Ovary (tissue), 9 donors: ENCODE data around the gene INTS13. TPM values are rescaled to one million over a fixed set of nuclear protein-coding genes. Genes with fewer than 3 reads are reported as not detected.

Source experiments
- DNase-seq, 5 donors: peaks; one replicate each; pipeline ENCODE4 v3.0.0-alpha.2; 2019 to 2020
- H3K27ac ChIP-seq, 2 donors: fragments of 200-600 bp; one replicate each; pipeline versions ENCODE4 v1.5.1 to v1.8.0; 2019 to 2022
- H3K27me3 ChIP-seq: fragments of 200-600 bp; one replicate; pipeline ENCODE4 v1.8.0; 2022
- H3K36me3 ChIP-seq: fragments of 200-600 bp; sonication (generic); one replicate; pipeline ENCODE4 v1.5.1; 2019
- H3K4me1 ChIP-seq: one replicate; pipeline ENCODE4 v1.8.1; 2013; ENCODE audit warnings: mild to moderate bottlenecking, moderate library complexity; ENCODE audit not compliant: insufficient read depth
- H3K4me3 ChIP-seq: fragments of 200-600 bp; sonication (generic); one replicate; pipeline ENCODE4 v1.5.1; 2017
- H3K9me3 ChIP-seq, 2 donors: fragments of 200-600 bp in 1 of 2; sonication (generic) in 1 of 2; one replicate each; pipeline versions ENCODE4 v1.5.1 to v1.8.1; 2013 to 2019; ENCODE audit warnings: mild to moderate bottlenecking in 1 of 2, moderate library complexity in 1 of 2
- EP300 ChIP-seq: sonication (generic); formaldehyde crosslinking; IDR thresholded peaks from one replicate; pipeline ENCODE4 v1.6.1; 2017; ENCODE audit warnings: antibody characterized with exemption
- POLR2A ChIP-seq: fragments of 450-650 bp; IDR thresholded peaks from one replicate; pipeline ENCODE4 v1.6.1; 2017; ENCODE audit warnings: antibody characterized with exemption, mild to moderate bottlenecking, moderate library complexity
- WGBS, 3 donors: extraction: QIAGEN DNeasy Blood & Tissue Kit in 1 of 3; methylation state at CpG; one replicate each; pipeline versions ENCODE4 v1.1.5 to v1.1.7; 2013 to 2017; 5-methylcytosine and 5-hydroxymethylcytosine counted together
- intact Hi-C, 4 donors: fragments of 100-400 bp; cut with DNase I; formaldehyde crosslinking; loops; one replicate each; pipeline versions ENCODE4 v1.11.0 to v1.15.1; 2022 to 2023
- polyA plus RNA-seq, 2 donors: library from polyadenylated mRNA; stranded (reverse); fragments of 200-250 nt in 1 of 2; fragments of 350-450 nt in 1 of 2; fragmentation: Illumina TruSeq in 1 of 2; extraction: RNeasy Lipid Tissue Mini Kit (QIAGEN cat#74804) in 1 of 2; gene quantifications; one replicate each; pipeline ENCODE4 v1.2.3, GENCODE V29; 2013 to 2014
- total RNA-seq, 7 donors: library from RNA; depleted of rRNA in 2 of 7; stranded (reverse); fragments of >200 nt in 2 of 7; fragmentation: NEBNext Ultra II Directional in 3 of 7; extraction: Animal tissue kit (Norgen Biotek cat#: 25700) in 3 of 7; gene quantifications; one replicate each; pipeline versions ENCODE4 v1.1.0 to v1.2.4, GENCODE V29; 2016 to 2023
- TF ChIP-seq, protein P1 (sequence below), 3 donors: fragments of 450-650 bp in 2 of 3; fragments of 200-600 bp in 1 of 3; IDR thresholded peaks; one replicate each; pipeline versions ENCODE4 v1.5.1 to v1.8.0; 2016 to 2022; ENCODE audit warnings: antibody characterized with exemption in 3 of 3, mild to moderate bottlenecking in 1 of 3
- donor health status: DM: no; HTN: no; CAD: no; lungs with moderate emphysema.
- donor health status: DM: no; HTN: no; CAD: no.
- donor health status: Bipolar disorder and iron deficiency.
- donor health status: DM: yes; HTN: yes; CAD: no.
- donor health status: DM: no; HTN: no; CAD: no.
- donor health status: DM: yes; HTN: yes; CAD: no.

Gene INTS13
- total and polyA plus RNA-seq, 9 donors: 10.4 to 18.1 (median 16.3) TPM

DNA sequence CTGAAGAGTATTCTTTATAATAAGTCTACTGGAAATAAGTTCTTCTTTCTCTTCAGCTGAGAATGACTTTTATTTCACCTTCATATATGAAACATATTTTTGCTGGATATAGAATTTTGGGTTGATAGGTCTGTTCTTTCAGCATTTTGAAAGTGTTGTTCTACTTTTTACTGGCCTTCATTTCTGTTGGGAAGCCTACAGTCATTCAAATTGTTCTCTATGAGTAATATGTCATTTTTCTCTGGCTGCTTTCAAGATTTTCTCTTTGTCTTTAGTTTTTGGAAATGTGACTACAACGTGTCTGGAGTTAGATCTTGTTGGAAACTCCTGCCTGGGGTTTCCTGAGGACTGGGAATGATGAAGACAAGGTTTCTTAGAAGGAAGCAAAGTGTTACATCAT, 10.5 kb upstream of the INTS13 start:
- H3K9me3 ChIP-seq: no peaks in the 10 kb centered on the region
- no peak for DNase-seq
- H3K4me3 ChIP-seq: no peak overlapping the region
- H3K4me1 ChIP-seq: peaks cover 1% of the 10 kb centered on the region
- H3K27ac ChIP-seq: no peak overlapping the region
- intact Hi-C loops: no loop called here
- TF ChIP-seq POLR2A: no peak
- no peak for TF ChIP-seq EP300
- TF ChIP-seq, protein P1, sequence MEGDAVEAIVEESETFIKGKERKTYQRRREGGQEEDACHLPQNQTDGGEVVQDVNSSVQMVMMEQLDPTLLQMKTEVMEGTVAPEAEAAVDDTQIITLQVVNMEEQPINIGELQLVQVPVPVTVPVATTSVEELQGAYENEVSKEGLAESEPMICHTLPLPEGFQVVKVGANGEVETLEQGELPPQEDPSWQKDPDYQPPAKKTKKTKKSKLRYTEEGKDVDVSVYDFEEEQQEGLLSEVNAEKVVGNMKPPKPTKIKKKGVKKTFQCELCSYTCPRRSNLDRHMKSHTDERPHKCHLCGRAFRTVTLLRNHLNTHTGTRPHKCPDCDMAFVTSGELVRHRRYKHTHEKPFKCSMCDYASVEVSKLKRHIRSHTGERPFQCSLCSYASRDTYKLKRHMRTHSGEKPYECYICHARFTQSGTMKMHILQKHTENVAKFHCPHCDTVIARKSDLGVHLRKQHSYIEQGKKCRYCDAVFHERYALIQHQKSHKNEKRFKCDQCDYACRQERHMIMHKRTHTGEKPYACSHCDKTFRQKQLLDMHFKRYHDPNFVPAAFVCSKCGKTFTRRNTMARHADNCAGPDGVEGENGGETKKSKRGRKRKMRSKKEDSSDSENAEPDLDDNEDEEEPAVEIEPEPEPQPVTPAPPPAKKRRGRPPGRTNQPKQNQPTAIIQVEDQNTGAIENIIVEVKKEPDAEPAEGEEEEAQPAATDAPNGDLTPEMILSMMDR (IDR thresholded peaks at IDR 0.05): no peak
- 93 to 95% (median 93%) methylated on average over 1 of the region's 1 CpG for WGBS, 3 donors
- no peaks in the 10 kb centered on the region for H3K27me3 ChIP-seq
- H3K36me3 ChIP-seq: no peaks in the 10 kb centered on the region

DNA sequence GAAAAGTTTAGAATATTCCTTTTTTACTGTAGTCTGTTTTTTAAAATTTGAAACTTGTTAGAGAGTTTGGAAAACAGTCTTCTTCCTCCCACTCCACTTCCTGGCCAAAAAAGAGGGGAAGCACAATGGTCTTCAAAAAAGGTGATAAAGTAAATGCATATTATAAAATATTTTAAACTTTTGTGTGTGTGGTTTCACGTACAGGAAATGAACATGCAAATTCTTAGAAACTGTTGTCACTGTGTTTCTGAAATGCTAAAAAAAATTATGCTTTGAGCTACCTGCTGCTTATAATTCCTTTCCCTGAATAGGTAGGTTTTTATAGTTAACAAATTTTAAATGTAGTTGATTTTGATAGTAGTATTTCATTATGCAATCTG, 3.4 kb upstream of the INTS13 start:
- TF ChIP-seq EP300 (no peak), POLR2A (no peak)
- TF ChIP-seq, protein P1 (IDR thresholded peaks at IDR 0.05): no peak
- no peaks in the 10 kb centered on the region for H3K27me3 ChIP-seq
- DNase-seq: no peak
- H3K4me3 ChIP-seq: no peak overlapping the region
- intact Hi-C loops: no loop called here
- no peaks in the 10 kb centered on the region for H3K36me3 ChIP-seq
- 9 to 16% (median 10%) methylated on average over 1 of the region's 1 CpG for WGBS, 3 donors
- H3K27ac ChIP-seq: no peak overlapping the region
- H3K4me1 ChIP-seq: peaks cover 5% of the 10 kb centered on the region
- H3K9me3 ChIP-seq: no peaks in the 10 kb centered on the region

- WGBS, 3 donors: 9 to 34% (median 21%) methylated on average over 3 of the region's 3 CpGs
- intact Hi-C loops: no loop called here
- Histone ChIP-seq H3K27me3 (no peaks in the 10 kb centered on the region), H3K36me3 (no peaks in the 10 kb centered on the region), H3K4me1 (peaks cover 5% of the 10 kb centered on the region), H3K4me3 (no peak overlapping the region), H3K27ac (no peak overlapping the region), H3K9me3 (no peaks in the 10 kb centered on the region)
- TF ChIP-seq, protein P1 (IDR thresholded peaks at IDR 0.05): no peak
- TF ChIP-seq EP300 (no peak), POLR2A (no peak)
- DNase-seq: no peak
These were observed 2.9 kb upstream of the INTS13 start for GRCh38 chr12:26940516-26941214.

GRCh38 chr12:26939953-26940352, 2.2 kb upstream of the INTS13 start:
- Histone ChIP-seq H3K27me3 (no peaks in the 10 kb centered on the region), H3K36me3 (no peaks in the 10 kb centered on the region), H3K9me3 (no peaks in the 10 kb centered on the region), H3K4me1 (peaks cover 5% of the 10 kb centered on the region), H3K4me3 (peak overlapping the region; percentile 98), H3K27ac (no peak overlapping the region)
- intact Hi-C loops: loop anchor here in 2 of 4 donors (5.0 to 10.0 kb wide), 2 partner anchors 72 to 75 kb away; partner anchors contain the start of gene TM7SF3 (in 2 of the 2)
- TF ChIP-seq, protein P1 (IDR thresholded peaks at IDR 0.05): no peak
- TF ChIP-seq POLR2A (no peak), EP300 (no peak)
- DNase-seq: no peak
- 1 to 9% (median 8%) methylated on average over 1 of the region's 1 CpG for WGBS, 3 donors
